GM12878 (cell line): ENCODE measurements around the gene CSRP2.

Experiments used
- CTCF ChIP-seq, 3 experiments: IDR thresholded peaks in 2 of 3; conservative IDR thresholded peaks in 1 of 3; 2 replicates each; pipeline ENCODE4 v1.5.1; 2011; ENCODE audit warnings: low read depth in 3 of 3, low read length in 3 of 3, mild to moderate bottlenecking in 3 of 3, control low read depth in 2 of 3, moderate library complexity in 2 of 3, inconsistent platforms in 1 of 3, mixed read lengths in 1 of 3; ENCODE audit not compliant: control insufficient read depth in 2 of 3, insufficient read depth in 1 of 3; ENCODE audit errors: extremely low read depth in 1 of 3
- HDAC2 ChIP-seq: fragments of 200-600 bp; sonication (generic); IDR thresholded peaks from 2 replicates; pipeline ENCODE4 v1.6.1; 2017
- KDM1A ChIP-seq: fragments of 200-600 bp; sonication (generic); IDR thresholded peaks from 2 replicates; pipeline ENCODE4 v1.6.1; 2016; ENCODE audit warnings: borderline replicate concordance
- NFIC ChIP-seq: IDR thresholded peaks from 2 replicates; pipeline ENCODE4 v1.6.1; 2012; ENCODE audit warnings: low read depth, mild to moderate bottlenecking, inconsistent platforms, low read length, moderate library complexity
- NFXL1 ChIP-seq: fragments of 450-650 bp; IDR thresholded peaks from 2 replicates; pipeline ENCODE4 v1.6.1; 2017; ENCODE audit warnings: antibody characterized with exemption, mild to moderate bottlenecking, borderline replicate concordance
- POLR2A ChIP-seq: IDR thresholded peaks from 2 replicates; pipeline ENCODE4 v1.6.1; 2011; ENCODE audit warnings: low read depth, mild to moderate bottlenecking, low read length
- POLR2AphosphoS5 ChIP-seq: IDR thresholded peaks from 2 replicates; pipeline ENCODE4 v1.6.1; 2011; ENCODE audit warnings: mild to moderate bottlenecking, low read length, inconsistent platforms
- SMARCA5 ChIP-seq: fragments of 450-650 bp; IDR thresholded peaks from 2 replicates; pipeline ENCODE4 v1.6.1; 2017; ENCODE audit warnings: mild to moderate bottlenecking
- SRF ChIP-seq, 2 experiments: IDR thresholded peaks; 2 replicates each; pipeline ENCODE4 v1.6.1; 2011; ENCODE audit warnings: low read depth in 2 of 2, low read length in 2 of 2, mild to moderate bottlenecking in 1 of 2, moderate library complexity in 1 of 2
- TF ChIP-seq, protein P1 (sequence below): IDR thresholded peaks from 2 replicates; pipeline ENCODE4 v1.6.1; 2011; ENCODE audit warnings: low read depth, mild to moderate bottlenecking, low read length, moderate library complexity, borderline replicate concordance; ENCODE audit errors: extremely low read depth

DNA sequence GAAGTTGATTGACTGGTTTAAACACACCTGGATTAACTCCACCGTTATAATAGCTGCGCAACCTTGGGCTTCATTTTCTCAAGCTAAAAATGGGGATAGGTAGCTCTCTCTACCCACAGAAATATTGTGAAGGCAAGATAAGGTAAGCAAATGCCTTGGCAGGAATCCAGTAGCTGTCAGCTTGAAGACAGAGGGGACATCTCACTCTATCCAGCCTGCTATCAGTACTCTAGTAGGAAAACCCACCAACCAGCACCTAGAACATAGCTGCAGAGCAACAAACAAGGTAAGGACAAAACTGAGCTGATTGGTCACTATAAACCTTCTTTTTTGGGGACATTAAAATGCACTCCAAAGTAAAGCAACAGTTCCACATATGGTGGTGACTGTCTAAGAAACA is 7.7 kb downstream of the CSRP2 start:
- TF ChIP-seq HDAC2 (no peak), SRF (IDR thresholded peaks at IDR 0.05; ENCODE audit: low read depth in 2 of 2, low read length in 2 of 2) (no peak), POLR2A (no peak), CTCF (IDR thresholded peaks at IDR 0.05 in 2 of 3, conservative IDR thresholded peaks at IDR 0.05 in 1 of 3; ENCODE audit: control insufficient read depth in 2 of 3, extremely low read depth in 1 of 3, insufficient read depth in 1 of 3, low read depth in 3 of 3, low read length in 3 of 3) (no peak), KDM1A (no peak), POLR2AphosphoS5 (no peak), NFIC (no peak), SMARCA5 (no peak), NFXL1 (no peak)
- TF ChIP-seq, protein P1, sequence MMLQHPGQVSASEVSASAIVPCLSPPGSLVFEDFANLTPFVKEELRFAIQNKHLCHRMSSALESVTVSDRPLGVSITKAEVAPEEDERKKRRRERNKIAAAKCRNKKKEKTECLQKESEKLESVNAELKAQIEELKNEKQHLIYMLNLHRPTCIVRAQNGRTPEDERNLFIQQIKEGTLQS: no peak
